Measurements from ENCODE around the gene SIGLEC9.
"Not testable (repeated sequence)": the region's sequence is repeated elsewhere in the genome, so short reads cannot be mapped to it uniquely, and the experiment has no call there.

GRCh38 chr19:51169283-51169918 is 44.7 kb downstream of the SIGLEC9 start:
- TF ChIP-seq SIX5 (IDR thresholded peaks at IDR 0.05; ENCODE audit: low read depth, low read length); EZH2 (IDR thresholded peaks at IDR 0.05; ENCODE audit: low read depth, low read length, severe bottlenecking); ATF2 (IDR thresholded peaks at IDR 0.05; ENCODE audit: low read length); KDM5A (IDR thresholded peaks at IDR 0.05; ENCODE audit: low read length); JUND (IDR thresholded peaks at IDR 0.05; ENCODE audit: low read length): not testable (repeated sequence)
- TF ChIP-seq CTCF (IDR thresholded peaks at IDR 0.05; ENCODE audit: control extremely low read depth in 1 of 3, insufficient read depth in 1 of 3, low read depth in 1 of 3, low read length in 3 of 3), result peak; percentile 59 to 66 (median 61)

All from H1 (cell line).